ENCODE data around the gene LCP1.

LCP1 gene

GRCh38 chr13:46126552-46127357 lies 55.2 kb downstream of the LCP1 start:
- in situ Hi-C loops (cut with HindIII; ENCODE audit: low sequenced_read_pairs) = no loop called here
- no peak overlapping the region for H3K4me3 ChIP-seq (ENCODE audit: low read depth, low read length)
- TF ChIP-seq CTCF (IDR thresholded peaks at IDR 0.05; ENCODE audit: low read depth, low read length, missing control alignments) = peak; percentile 99
- peak; percentile 66 for DNase-seq (ENCODE audit: low read depth)

GRCh38 chr13:46126056-46126455 lies 55.9 kb downstream of the LCP1 start:
- no peak for DNase-seq (ENCODE audit: low read depth)
- TF ChIP-seq CTCF (IDR thresholded peaks at IDR 0.05; ENCODE audit: low read depth, low read length, missing control alignments) = no peak
- in situ Hi-C loops (cut with HindIII; ENCODE audit: low sequenced_read_pairs) = no loop called here
- no peak overlapping the region for H3K4me3 ChIP-seq (ENCODE audit: low read depth, low read length)

GRCh38 chr13:46124967-46125933 lies 56.7 kb downstream of the LCP1 start:
- H3K4me3 ChIP-seq (ENCODE audit: low read depth, low read length) = no peak overlapping the region
- in situ Hi-C loops (cut with HindIII; ENCODE audit: low sequenced_read_pairs) = no loop called here
- DNase-seq (ENCODE audit: low read depth) = no peak
- TF ChIP-seq CTCF (IDR thresholded peaks at IDR 0.05; ENCODE audit: low read depth, low read length, missing control alignments) = no peak

DNA sequence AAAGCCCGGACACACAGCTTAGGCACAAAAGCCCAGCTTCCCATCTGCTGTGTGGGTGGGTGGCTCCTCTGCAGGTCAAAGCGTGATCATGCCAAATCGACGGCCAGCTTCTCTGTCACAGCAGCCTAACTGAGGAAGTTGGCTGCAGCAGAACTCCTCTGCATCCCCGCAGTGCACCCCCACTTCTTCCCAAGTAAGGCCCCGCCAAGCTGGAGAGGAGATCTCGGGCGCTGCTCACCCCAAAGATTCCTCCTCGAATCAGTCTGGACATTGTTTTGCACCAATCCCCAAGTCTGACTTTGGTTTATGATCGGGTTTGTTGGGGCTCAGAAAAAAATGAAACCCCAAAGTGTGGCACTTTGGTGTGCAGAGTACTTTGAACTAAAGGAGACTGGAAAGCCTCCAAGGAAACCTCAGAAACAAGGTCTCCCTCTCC lies 57.4 kb downstream of the LCP1 start:
- no peak for DNase-seq (ENCODE audit: low read depth)
- in situ Hi-C loops (cut with HindIII; ENCODE audit: low sequenced_read_pairs) = no loop called here
- no peak for TF ChIP-seq CTCF (IDR thresholded peaks at IDR 0.05; ENCODE audit: low read depth, low read length, missing control alignments)
- H3K4me3 ChIP-seq (ENCODE audit: low read depth, low read length) = no peak overlapping the region

- no peak overlapping the region for H3K4me3 ChIP-seq (ENCODE audit: low read depth, low read length)
- no peak for DNase-seq (ENCODE audit: low read depth)
- TF ChIP-seq CTCF (IDR thresholded peaks at IDR 0.05; ENCODE audit: low read depth, low read length, missing control alignments) = no peak
- in situ Hi-C loops (cut with HindIII; ENCODE audit: low sequenced_read_pairs) = no loop called here
Observed at GRCh38 chr13:46122304-46122703, 59.7 kb downstream of the LCP1 start.

- no peak for TF ChIP-seq CTCF (IDR thresholded peaks at IDR 0.05; ENCODE audit: low read depth, low read length, missing control alignments)
- in situ Hi-C loops (cut with HindIII; ENCODE audit: low sequenced_read_pairs) = no loop called here
- DNase-seq (ENCODE audit: low read depth) = no peak
- no peak overlapping the region for H3K4me3 ChIP-seq (ENCODE audit: low read depth, low read length)
Observed at GRCh38 chr13:46121597-46122163, 60.3 kb downstream of the LCP1 start.

All from astrocyte of the cerebellum (primary cell).